WTC11 (cell line): ENCODE measurements around the gene TCAF1. TPM values are rescaled to one million over a fixed set of nuclear protein-coding genes. Genes with fewer than 3 reads are reported as not detected.

Source experiments
- ATAC-seq: fragments of 200-7000 bp; cut with Tn5 transposase; 2 replicates; pipeline ENCODE4 v1.10.0; 2021; ENCODE audit warnings: mild to moderate bottlenecking, moderate library complexity
- CTCF ChIA-PET: fragments of 300-600 bp; sonication (Branson Sonifier 250); formaldehyde crosslinking; loops from one replicate; lab custom pipeline; 2021; ENCODE audit warnings: antibody characterized with exemption; lab: Charles Lee
- POLR2A ChIA-PET: fragments of 350-600 bp; sonication (Branson Sonifier 250); formaldehyde crosslinking; loops from one replicate; lab custom pipeline; 2021; ENCODE audit warnings: antibody characterized with exemption; lab: Charles Lee
- DNase-seq: peaks from one replicate; pipeline ENCODE4 v3.0.0; 2021; ENCODE audit warnings: low spot score
- H3K27ac Mint-ChIP-seq: 2 replicates; pipeline ENCODE4 v1.8.0; 2021; ENCODE audit warnings: mixed read lengths
- H3K27me3 Mint-ChIP-seq: 2 replicates; pipeline ENCODE4 v1.8.0; 2021; ENCODE audit warnings: low read depth, mild to moderate bottlenecking, moderate library complexity, mixed read lengths
- H3K36me3 Mint-ChIP-seq: 2 replicates; pipeline ENCODE4 v1.8.0; 2021; ENCODE audit warnings: mixed read lengths
- H3K4me1 Mint-ChIP-seq: 2 replicates; pipeline ENCODE4 v1.8.0; 2022; ENCODE audit warnings: mixed read lengths
- H3K4me3 Mint-ChIP-seq: 2 replicates; pipeline ENCODE4 v1.8.0; 2021; ENCODE audit warnings: mild to moderate bottlenecking, moderate library complexity, mixed read lengths
- H3K9me3 Mint-ChIP-seq: 2 replicates; pipeline ENCODE4 v1.8.0; 2021; ENCODE audit warnings: mixed read lengths
- E2F4 ChIP-seq: sonication (generic); formaldehyde crosslinking; IDR thresholded peaks from 2 replicates; pipeline ENCODE4 v1.8.1; 2022; ENCODE audit warnings: low read depth, mild to moderate bottlenecking, moderate library complexity, missing genetic modification reagents, borderline replicate concordance
- E2F5 ChIP-seq: sonication (generic); formaldehyde crosslinking; IDR thresholded peaks from 2 replicates; pipeline ENCODE4 v1.8.1; 2022; ENCODE audit warnings: mild to moderate bottlenecking, moderate library complexity, missing genetic modification reagents
- ELF4 ChIP-seq: sonication (generic); formaldehyde crosslinking; IDR thresholded peaks from 2 replicates; pipeline ENCODE4 v1.8.1; 2022; ENCODE audit warnings: low read depth, mild to moderate bottlenecking, moderate library complexity, missing genetic modification reagents
- ESRRA ChIP-seq: sonication (generic); formaldehyde crosslinking; IDR thresholded peaks from 2 replicates; pipeline ENCODE4 v1.8.1; 2022; ENCODE audit warnings: mild to moderate bottlenecking, missing genetic modification reagents, borderline replicate concordance
- GABPB1 ChIP-seq: sonication (generic); formaldehyde crosslinking; IDR thresholded peaks from 2 replicates; pipeline ENCODE4 v1.8.1; 2023; ENCODE audit warnings: mild to moderate bottlenecking, missing genetic modification reagents
- IRF1 ChIP-seq: sonication (generic); formaldehyde crosslinking; IDR thresholded peaks from 2 replicates; pipeline ENCODE4 v1.8.0; 2023; ENCODE audit warnings: missing genetic modification reagents
- IRF2 ChIP-seq: sonication (generic); formaldehyde crosslinking; IDR thresholded peaks from 2 replicates; pipeline ENCODE4 v1.8.0; 2022; ENCODE audit warnings: low read depth, missing genetic modification reagents, borderline replicate concordance
- NFYB ChIP-seq: sonication (generic); formaldehyde crosslinking; conservative IDR thresholded peaks from 2 replicates; pipeline ENCODE4 v1.8.0; 2022; ENCODE audit warnings: low read depth, missing genetic modification reagents
- RELA ChIP-seq: sonication (generic); formaldehyde crosslinking; IDR thresholded peaks from 2 replicates; pipeline ENCODE4 v1.8.1; 2022; ENCODE audit warnings: missing genetic modification reagents, mild to moderate bottlenecking, borderline replicate concordance
- SMAD3 ChIP-seq: sonication (generic); formaldehyde crosslinking; IDR thresholded peaks from 2 replicates; pipeline ENCODE4 v1.8.0; 2022; ENCODE audit warnings: missing genetic modification reagents, mild to moderate bottlenecking, borderline replicate concordance
- SMAD4 ChIP-seq: sonication (generic); formaldehyde crosslinking; IDR thresholded peaks from 2 replicates; pipeline ENCODE4 v1.8.0; 2022; ENCODE audit warnings: mild to moderate bottlenecking, missing genetic modification reagents
- ZNF219 ChIP-seq: sonication (generic); formaldehyde crosslinking; IDR thresholded peaks from 2 replicates; pipeline ENCODE4 v1.8.0; 2023; ENCODE audit warnings: missing genetic modification reagents, mild to moderate bottlenecking, borderline replicate concordance
- ZNF317 ChIP-seq: sonication (generic); formaldehyde crosslinking; IDR thresholded peaks from 2 replicates; pipeline ENCODE4 v1.8.1; 2023; ENCODE audit warnings: low read depth, mild to moderate bottlenecking, moderate library complexity, missing genetic modification reagents, borderline replicate concordance
- ZNF416 ChIP-seq: fragments of 250-450 bp; sonication (Bioruptor Pico); IDR thresholded peaks from 2 replicates; pipeline ENCODE4 v1.9.0; 2021; ENCODE audit warnings: mild to moderate bottlenecking, inconsistent platforms
- total RNA-seq: library from RNA; stranded (reverse); gene quantifications from 3 replicates; pipeline ENCODE4 v1.2.3, GENCODE V29; 2021
- TF ChIP-seq, protein P1 (sequence below): sonication (generic); formaldehyde crosslinking; IDR thresholded peaks from 2 replicates; pipeline ENCODE4 v1.8.1; 2023; ENCODE audit warnings: mild to moderate bottlenecking, missing genetic modification reagents
- TF ChIP-seq, protein P2 (sequence below): sonication (generic); formaldehyde crosslinking; IDR thresholded peaks from 2 replicates; pipeline ENCODE4 v1.8.1; 2023; ENCODE audit warnings: mild to moderate bottlenecking, missing genetic modification reagents, moderate library complexity

Gene TCAF1
- total RNA-seq, 1 experiment from 2014 or later: 52.7 TPM

DNA sequence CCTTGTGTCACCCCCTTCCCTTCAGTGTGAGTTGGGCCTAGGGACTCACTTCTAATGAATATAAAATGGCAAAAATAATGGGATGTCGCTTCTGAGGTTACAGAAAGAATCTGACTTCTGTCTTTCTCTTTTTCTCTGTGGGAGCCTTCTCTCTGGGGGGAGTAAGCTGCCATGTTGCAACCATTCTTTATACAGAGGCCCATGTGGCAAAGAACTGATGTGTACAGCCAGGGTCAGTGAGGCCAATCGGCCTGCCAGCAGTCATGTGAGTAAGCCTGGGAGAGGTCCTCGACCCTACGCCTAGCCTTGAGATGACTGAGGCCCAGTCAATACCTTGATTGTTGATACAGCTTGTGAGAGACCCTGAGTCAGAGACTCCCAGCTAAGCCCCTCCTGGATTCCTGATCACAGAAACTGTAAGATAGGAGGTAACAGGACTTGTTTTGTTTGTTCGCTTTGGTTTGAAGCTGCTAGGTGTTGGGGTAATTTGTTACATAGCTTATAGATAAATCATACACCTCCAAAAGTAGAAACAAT, 1.7 kb downstream of the TCAF1 start:
- ATAC-seq (no peak), DNase-seq (no peak)
- Mint-ChIP-seq H3K4me1 (peaks cover 61% of the 10 kb centered on the region), H3K27ac (peak overlapping the region; percentile 89), H3K4me3 (peak overlapping the region; percentile 95), H3K36me3 (no peaks in the 10 kb centered on the region)
- ChIA-PET CTCF (interaction anchor here (3.1 to 3.5 kb wide), 2 partner anchors 16 to 228 kb away, joined by 19 to 26 read pairs; no protein-coding TSS in a partner anchor), POLR2A (interaction anchor here (1.0 to 3.6 kb wide), 2 partner anchors 15 to 17 kb away, joined by 3 to 46 read pairs; no protein-coding TSS in a partner anchor)
- TF ChIP-seq SMAD3 (CRISPR knock-in tag): no peak
- peak; percentile 65; the same call in 1 of the 2 replicates for TF ChIP-seq GABPB1 (CRISPR knock-in tag)
- TF ChIP-seq, all 79 proteins: peak for 1
- Mint-ChIP-seq H3K9me3 (peaks cover 5% of the 10 kb centered on the region; the same call in 1 of the 2 replicates), H3K27me3 (peaks cover 2% of the 10 kb centered on the region; the same call in 1 of the 2 replicates)

DNA sequence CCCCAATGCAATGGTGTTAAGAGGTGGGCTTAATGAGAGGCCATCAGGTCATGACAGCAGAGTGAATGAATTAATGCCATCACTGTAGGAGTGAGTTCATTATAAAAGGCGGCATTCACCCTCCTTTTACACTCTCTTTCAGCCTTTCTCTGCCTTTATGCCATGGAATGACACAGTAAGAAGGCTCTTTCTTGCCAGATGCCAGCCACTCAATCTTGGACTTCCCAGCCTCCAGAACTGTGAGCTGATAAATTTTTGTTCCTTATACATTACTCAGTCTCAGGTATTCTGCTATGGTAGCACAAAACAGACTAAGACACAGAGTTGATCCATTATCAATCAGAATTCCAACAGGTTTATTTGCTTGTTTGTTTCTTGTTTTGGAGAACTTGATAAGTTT, 3.2 kb downstream of the TCAF1 start:
- no peaks in the 10 kb centered on the region for H3K36me3 Mint-ChIP-seq
- ChIA-PET CTCF (interaction anchor here (0.8 kb wide), 1 partner anchor 229 kb away, joined by 3 read pairs; no protein-coding TSS in a partner anchor), POLR2A (no interaction called here)
- no peak overlapping the region for H3K4me3 Mint-ChIP-seq
- peaks cover 5% of the 10 kb centered on the region; the same call in 1 of the 2 replicates for H3K9me3 Mint-ChIP-seq
- no peak for ATAC-seq
- no peaks in the 10 kb centered on the region for H3K27me3 Mint-ChIP-seq
- no peak for DNase-seq
- no peak overlapping the region for H3K27ac Mint-ChIP-seq
- TF ChIP-seq E2F4 (no peak), ZNF317 (CRISPR knock-in tag) (no peak), GABPB1 (CRISPR knock-in tag) (no peak), IRF1 (CRISPR knock-in tag) (no peak), ESRRA (no peak), ZNF416 (no peak), E2F5 (no peak), RELA (no peak), ELF4 (CRISPR knock-in tag) (no peak), IRF2 (no peak), SMAD4 (CRISPR knock-in tag) (no peak)
- TF ChIP-seq, protein P1, sequence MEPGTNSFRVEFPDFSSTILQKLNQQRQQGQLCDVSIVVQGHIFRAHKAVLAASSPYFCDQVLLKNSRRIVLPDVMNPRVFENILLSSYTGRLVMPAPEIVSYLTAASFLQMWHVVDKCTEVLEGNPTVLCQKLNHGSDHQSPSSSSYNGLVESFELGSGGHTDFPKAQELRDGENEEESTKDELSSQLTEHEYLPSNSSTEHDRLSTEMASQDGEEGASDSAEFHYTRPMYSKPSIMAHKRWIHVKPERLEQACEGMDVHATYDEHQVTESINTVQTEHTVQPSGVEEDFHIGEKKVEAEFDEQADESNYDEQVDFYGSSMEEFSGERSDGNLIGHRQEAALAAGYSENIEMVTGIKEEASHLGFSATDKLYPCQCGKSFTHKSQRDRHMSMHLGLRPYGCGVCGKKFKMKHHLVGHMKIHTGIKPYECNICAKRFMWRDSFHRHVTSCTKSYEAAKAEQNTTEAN (CRISPR knock-in tag): no peak
- TF ChIP-seq, protein P2, sequence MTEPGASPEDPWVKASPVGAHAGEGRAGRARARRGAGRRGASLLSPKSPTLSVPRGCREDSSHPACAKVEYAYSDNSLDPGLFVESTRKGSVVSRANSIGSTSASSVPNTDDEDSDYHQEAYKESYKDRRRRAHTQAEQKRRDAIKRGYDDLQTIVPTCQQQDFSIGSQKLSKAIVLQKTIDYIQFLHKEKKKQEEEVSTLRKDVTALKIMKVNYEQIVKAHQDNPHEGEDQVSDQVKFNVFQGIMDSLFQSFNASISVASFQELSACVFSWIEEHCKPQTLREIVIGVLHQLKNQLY (CRISPR knock-in tag): no peak
- peaks cover 48% of the 10 kb centered on the region for H3K4me1 Mint-ChIP-seq

- CTCF ChIA-PET: no interaction called here
Observed at GRCh38 chr7:143896667-143897066, 5.3 kb downstream of the TCAF1 start.

More at GRCh38 chr7:143896667-143897066, 5.3 kb downstream of the TCAF1 start:
- no peak for DNase-seq
- ATAC-seq: no peak
- Mint-ChIP-seq H3K27me3 (no peaks in the 10 kb centered on the region), H3K9me3 (no peaks in the 10 kb centered on the region), H3K4me1 (peaks cover 33% of the 10 kb centered on the region), H3K4me3 (no peak overlapping the region), H3K36me3 (no peaks in the 10 kb centered on the region), H3K27ac (no peak overlapping the region)
- POLR2A ChIA-PET: no interaction called here
- TF ChIP-seq ZNF219 (CRISPR knock-in tag) (no peak), NFYB (CRISPR knock-in tag) (no peak)
